GM21515 (cell line): Measurements from ENCODE around the gene WNT11.
A peak's percentile ranks its signal among the peaks of the same experiment; 100 is the strongest.

Experiments used
- ATAC-seq: cut with Tn5 transposase; IDR thresholded peaks from one replicate; pipeline ENCODE4 v1.9.1; 2021; ENCODE audit not compliant: unreplicated experiment

The WNT11 gene

DNA sequence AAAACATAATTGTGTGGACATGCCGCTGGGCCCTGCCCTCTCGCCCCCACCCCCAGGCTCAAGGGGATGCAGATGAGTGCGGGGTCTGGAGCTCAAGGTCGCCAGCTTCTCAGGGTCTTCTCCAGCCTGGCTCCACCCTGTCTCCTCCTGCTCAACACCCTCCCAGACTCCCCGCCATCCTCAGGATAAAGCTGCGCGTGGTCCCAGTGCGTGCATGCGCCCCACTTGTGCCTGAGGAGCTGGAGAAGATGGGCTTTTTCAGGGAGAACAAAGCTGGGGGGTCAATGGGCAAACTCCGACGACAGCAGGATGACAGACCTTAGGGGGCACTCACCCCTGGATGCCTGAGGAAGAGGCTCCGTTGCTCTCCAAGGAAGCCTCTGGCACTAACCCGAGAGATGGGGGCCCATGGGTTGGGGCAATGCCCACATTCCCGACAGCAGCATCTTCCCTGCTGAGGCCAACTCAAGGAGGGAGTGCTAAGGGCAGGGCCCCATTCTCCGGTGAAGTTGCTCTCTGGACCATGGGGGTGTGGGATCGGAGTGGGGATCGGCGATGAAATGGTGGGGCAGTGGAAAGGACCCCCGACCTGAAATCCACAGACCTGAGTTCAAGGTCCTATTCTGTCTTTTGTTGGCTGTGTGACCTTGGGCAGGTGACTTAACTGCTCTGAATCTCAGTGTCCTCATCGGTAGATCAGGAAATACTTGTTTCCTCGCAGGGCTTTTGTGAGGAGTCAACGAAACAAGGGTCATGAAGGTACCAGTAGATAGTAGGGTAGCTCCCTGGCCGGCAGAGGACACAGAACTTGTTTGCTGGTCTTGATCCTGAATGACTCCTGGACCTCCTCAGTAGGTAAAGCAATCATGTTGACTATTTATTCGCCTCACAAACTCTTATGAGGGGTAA lies 47.7 kb downstream of the WNT11 start:
- ATAC-seq, result no peak

DNA sequence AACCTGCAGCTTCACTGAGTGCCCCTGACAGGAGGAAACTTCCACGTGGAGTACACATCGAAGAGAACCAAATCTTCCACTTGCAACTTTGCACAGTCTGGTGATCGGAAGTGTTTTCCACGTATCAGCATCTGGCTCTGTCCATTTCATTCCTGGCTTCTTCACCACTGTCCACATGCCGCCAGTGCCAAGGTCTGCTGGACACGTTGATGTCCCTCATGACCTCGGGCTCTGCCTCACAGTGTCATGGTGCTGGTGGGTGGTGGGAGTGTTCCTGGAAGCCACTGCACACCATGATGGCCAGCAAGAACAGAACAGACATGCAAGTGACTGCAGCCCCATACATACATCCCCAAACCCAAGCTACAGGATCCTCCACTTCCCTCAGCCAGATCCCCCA lies 48.4 kb downstream of the WNT11 start:
- no peak for ATAC-seq

DNA sequence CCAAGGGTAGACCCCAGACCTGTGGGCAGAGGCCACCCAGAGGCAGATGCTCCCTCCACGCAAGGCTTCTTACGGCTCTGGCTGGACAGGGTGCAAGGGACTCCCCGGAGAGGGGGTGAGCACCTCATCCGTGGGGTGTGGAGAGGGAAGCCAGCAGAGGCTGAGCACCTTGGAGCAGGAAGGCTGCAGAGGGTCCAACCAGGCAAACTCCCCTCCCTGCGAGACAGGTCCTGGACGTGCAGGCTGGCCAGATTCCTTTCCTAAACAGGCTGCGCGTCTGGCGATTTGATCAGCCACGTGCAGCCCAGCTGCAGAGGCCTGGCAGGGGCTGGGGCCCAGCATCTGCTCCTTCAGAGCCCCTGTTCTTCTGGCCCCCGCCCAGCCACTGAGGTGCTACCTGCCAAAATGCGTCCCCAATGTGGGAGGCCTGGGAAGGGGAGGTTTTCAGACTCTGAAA lies 49.3 kb downstream of the WNT11 start:
- ATAC-seq, result no peak

DNA sequence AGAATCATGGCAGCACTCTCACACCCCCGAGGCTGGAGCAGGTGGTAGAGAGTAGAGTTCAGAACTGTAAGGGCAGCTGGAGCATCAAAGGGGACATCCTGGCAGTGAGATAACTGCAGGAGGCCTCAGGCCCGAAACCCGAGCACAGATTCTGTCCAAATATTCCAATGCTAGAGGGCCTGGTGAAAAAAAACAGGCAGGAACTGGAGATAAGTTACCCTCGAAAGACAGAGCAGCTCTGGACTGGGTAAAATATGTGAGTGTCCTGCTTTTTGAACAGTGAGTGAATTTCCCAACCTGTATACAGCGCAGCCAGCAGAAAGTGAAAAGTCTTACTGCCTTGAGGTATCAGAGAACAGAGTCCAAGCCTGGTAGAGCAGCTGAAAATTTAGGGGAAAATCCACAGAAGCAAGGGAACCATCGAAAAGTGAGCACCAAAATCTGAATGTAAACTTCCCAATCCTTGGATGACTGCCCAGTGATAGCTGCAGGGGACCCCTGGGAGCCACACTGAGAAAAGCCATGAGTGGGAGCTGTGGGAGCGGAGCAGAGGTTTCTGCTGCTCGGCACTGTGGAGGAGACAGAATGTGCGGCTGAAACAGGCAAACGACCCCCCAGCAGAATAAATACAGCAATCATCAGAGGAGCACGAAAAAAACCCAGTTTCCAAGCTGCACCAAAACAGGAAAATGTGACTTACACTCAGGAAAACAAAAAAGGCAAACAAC lies 50.6 kb downstream of the WNT11 start:
- ATAC-seq, result no peak

DNA sequence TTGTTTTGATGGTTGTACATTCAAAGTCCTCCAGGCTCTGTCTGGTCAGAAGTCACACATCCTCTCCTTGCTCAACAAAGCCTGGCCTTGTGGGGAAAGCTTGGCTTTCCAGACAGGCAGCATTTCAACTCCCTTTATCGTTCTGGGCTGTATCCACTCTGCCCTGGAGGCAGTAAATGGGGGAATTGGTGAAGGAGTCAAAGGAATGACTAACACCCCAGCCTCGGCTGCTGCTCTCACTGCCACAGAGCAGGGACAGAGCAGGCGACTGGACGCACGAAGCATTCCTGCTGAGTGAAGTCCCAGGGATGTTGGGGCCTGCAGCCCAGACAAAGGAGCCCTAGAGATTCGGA lies 52.8 kb downstream of the WNT11 start:
- no peak for ATAC-seq

DNA sequence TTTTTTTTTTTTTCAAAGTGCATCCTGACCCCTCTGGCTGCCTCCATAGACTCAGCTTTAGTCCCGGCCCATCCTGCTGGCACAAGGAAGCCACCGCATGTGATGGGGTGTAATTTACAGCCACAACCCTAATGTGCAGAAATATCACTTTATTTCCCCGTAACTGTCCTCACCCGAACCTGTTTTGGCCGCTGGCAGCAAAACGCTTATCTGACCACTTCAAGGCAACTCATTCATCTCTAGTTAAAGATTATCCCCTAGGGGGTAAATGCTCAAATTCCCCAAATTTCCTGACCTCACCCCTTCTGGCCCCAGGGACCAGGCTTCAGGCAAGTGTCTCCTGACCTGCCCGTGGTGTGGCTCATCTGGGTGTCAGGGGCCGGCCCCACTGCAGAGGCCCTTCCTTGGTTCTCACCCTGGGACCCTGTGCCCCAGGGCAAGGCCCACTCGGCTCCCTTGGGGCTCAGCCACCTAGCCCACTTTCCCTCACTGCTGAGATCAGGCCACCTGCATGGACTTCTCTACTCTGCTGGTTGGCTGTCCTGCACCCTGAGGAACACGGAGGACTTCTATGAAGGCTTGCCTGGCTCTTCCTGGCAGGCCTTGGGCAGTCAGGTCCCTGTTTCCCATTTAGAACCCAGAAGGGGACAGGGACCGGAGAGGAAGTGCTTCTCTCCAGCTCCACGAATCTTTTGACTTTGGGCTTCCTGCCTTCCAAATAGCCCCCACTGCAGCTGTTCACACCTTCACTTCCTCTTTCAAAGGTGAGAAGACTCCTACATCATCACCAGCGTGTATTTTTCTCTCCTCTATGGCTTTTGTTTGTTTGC lies 53.3 kb downstream of the WNT11 start:
- peak; percentile 59 for ATAC-seq

DNA sequence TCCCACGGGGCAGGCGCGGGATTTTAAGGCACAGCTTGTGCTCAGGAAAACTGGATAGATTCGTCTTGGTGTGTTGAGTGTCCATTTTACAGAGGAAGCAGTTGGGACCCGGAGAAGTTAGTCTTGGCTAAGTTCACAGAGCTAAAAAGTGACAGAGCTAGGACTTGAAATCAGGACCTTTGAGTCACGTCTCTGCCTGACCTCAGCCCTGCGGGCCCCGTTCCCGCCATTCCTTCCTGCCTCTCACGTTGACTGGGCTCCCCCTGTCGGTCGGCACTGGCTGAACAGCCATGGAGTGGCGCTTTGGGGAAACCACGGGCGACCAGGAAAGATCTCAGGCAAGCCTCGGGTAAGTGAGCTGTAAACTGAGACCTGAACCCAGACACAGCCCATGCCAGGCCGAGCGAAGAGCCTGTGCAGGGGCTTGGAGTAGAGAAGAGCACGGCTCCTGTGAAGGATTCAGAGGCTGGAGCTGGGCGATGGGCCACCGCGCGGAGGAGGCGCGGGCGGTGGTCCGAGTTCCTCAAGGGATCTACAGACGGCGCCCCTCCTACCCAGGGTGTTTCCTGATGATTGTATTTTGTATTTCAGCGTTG lies 54.1 kb downstream of the WNT11 start:
- peak; percentile 53 for ATAC-seq

DNA sequence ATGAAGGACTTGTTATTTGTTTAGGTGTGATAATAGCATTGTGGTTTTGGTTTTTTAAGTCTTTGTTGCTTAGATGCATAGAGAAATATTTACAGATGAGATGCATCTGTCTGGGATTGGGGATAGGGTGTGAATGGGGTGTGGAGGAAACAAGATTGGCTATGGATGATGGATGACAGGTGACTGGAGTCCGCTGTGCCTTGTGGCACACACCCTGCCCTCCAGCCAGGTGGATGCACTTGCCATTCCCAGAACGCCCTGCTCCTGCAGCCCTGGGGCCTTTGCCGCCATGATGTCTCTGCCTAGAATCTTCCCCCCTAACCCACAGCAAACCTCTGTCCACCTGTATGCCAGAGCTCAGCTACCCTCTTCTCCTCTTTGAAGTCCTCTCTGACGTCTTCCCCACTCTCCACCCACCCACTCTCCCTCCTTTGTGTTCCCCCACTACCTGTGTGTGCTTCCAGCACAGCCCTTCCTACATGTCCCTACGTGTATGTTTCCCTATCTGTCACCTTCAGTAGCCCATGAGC lies 54.7 kb downstream of the WNT11 start:
- no peak for ATAC-seq

DNA sequence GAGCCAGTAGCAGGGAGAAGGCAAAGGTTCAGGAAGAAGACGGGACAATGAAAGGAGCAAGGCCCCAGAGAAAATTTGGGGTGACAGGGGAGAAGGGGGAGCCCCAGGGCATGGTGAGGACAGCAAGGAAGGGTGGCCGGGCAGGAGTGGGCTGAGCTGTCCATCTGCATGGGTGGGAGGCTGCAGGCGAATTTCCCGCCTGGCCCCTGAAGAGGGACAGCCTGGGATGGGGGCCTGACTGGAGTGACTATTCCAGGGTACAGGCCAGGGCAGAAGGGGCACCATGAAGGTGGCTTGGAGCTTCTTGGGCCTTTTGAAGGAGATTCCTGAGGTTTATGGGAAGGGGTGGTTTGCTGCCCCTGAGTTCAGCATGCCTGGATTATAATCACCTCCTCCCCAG lies 56.2 kb downstream of the WNT11 start:
- no peak for ATAC-seq

DNA sequence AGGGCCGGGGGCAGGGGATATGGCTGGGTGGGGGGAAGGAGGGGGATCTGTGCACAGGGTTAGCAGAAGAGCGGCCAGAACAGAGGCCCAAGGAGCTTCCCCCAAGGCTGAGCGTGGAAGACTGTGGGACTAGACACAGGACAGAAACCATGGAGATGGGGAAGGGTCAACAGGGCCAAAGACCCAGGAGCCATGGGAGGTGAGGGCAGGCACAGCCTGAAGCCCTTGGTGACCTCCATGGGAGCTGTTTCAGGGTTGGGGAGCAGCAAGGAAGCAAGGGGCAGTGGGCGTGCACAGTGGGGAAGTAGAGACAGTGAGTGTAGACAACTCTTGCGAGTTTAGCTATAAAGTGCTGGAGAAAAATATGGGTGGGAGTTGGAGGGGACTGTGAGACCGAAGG lies 56.6 kb downstream of the WNT11 start:
- ATAC-seq, result no peak

DNA sequence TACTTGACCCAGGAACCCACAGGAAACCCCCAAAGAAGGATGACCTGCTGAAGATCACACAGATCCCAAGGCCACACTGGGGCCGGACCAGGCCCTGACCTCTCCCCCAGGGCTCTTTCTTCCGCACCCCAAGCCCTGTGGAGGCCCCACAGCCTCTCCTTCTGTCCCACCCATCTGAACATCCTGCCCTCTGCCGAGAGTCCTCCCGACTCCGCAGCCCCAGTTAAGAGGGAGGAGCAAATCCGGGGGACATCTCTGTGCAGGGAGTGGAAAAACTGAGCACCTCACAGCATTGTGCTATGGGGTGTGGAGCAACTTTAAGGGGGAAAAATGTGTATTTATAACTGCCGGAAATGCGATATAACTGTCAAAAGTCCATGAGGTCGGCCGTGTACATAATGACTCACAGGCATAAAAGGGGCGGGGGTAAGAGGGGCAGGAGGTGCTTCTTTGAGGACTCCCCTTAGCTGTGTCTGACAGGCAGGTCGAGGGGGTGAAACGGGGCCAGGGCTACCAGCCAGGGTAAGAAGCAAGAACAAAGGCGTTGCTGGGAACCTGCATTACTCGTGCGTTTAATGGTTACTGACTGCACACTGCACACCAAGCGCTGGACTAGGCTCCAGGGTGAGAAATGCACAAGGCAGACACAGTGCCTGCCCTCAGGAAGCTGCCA lies 57.2 kb downstream of the WNT11 start:
- ATAC-seq, result no peak

DNA sequence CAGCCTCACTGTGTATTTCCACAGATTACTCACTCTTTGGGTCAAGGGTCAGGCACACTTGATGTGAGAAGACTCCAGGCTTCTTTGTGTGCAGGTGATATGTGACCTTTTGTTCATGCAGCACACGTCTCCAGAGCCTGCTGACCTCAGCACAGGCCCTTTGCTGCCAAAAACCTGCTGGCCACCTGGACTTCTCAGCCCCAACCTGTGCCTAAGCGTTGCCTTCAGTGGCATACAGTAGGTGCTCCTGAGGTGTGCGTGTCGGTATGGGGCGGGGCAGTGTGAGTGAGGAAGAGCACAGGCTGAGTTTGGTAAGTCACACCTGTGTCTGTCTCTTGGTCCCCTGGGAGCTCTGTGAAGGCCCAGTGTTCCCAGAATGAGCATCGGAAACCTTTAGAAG lies 58.1 kb downstream of the WNT11 start:
- ATAC-seq, result no peak

DNA sequence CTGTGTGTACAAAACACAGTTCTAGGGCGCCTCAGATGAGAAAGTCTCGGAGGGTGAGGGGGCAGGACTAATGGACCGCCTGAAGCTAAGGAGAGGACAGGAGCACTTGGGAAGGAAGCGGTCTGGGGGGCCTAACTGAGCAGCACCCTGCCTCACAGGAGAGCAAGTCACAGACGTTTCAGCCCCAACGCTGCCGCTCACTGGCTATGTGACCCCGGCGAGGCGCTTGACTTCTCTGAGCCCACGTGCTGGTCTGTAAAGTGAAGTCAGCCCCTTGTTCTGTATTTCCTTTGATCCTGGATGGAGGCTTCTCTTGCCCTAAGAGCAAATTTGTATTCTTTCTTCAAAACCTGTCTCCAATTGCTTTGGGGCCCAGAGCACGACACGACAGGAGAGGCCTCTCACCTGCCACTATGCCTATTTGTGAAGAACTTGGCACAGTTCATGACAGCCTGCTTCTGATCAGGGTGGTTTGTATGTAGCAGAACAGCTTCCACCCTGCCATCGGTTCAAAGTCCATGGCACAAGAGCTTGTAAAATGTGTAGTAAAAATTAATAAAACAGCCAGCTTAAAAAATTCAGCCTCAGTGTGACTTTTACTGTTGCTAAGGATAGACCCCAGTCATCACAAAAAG lies 59.1 kb downstream of the WNT11 start:
- no peak for ATAC-seq

DNA sequence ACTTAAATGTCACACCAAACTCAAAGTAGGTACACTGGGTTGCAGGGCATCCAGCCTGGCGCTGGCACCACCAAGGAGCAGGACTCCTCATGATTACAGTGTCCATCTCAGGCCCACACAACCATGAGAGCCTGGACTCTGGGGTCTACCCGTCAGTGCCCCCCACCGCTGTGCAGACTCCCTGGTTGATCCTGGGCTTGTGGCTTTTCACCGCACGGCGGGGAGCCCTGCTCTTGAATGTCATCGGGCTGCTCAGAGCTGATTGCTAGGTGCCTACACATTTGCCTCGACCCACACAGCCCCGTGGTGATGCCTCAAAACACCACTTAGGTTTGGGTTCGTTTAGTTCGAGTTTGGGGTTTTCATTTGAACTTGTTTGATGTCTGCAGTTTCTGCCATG lies 63.0 kb downstream of the WNT11 start:
- ATAC-seq, result no peak

DNA sequence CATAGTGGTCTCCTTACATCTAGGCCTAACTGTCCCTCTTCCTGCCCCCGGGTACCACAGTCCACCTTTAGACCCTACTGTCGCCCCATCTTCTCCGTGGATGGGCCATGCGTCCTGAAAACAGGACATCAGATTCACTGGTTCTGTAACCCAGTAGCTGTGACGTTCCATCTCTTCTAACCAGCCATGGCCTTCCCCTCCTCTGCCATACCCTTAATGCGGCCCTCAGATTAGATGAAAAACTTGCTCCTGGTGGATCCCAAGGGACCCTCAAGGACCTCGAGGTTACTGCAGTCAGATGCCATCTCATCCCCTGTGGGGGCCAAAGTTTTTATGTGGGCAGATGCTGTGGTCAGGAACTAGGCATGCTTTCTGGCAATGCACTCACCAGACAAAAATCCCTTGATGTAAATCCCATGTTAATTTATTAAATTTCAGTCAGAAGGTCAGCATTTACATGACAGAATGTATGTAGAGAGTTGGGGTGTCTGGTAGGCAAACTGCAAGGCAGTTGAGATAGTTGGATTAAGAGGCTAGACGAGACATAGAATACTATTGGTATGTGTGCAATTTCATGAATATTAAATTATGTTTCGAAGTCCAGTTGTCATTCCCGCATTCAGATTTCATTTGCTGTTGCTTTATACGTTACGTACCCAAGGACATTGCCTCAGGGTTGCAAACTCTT lies 64.3 kb downstream of the WNT11 start:
- ATAC-seq, result no peak

DNA sequence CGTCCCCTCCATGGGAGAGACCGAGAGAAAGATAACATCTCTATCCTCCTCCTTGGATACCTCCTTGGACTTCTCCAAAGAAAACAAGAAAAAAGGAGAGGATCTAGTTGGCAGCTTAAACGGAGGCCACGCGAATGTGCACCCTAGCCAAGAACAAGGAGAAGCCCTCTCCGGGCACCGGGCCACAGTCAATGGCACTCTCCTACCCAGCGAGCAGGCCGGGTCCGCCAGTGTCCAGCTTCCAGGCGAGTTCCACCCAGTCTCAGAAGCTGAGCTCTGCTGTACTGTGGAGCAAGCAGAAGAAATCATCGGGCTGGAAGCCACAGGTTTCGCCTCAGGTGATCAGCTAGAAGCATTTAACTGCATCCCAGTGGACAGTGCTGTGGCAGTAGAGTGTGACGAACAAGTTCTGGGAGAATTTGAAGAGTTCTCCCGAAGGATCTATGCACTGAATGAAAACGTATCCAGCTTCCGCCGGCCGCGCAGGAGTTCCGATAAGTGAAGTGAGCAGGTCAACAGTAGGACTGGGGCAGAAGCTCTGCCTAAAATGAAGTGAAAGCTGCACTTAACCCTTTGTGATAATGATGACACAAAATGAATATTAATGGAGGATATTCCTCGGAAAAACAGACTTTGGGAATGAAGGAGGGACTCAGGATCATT lies 65.3 kb downstream of the WNT11 start:
- ATAC-seq, result no peak

DNA sequence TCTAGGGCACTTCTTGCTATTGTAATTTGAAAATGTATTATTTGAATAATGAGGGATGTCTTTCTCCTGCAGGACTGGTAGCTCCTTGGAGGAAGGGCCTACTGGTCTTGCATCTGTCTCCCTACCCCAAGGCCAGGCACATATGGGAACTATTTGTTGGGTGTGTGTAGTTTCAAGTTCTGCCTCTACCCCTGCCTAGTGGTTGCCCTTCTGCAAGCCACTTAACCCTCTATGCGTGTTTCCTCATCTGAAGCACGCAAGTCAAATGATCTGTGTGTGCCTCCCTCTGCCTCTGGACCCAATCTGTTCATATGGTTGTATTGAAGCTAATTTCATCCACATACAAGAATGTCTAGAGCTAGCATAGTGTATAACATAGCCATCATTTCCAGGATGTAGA lies 67.0 kb downstream of the WNT11 start:
- no peak for ATAC-seq
